ENCODE measurements around the gene GRID2. TPM values are rescaled to one million over a fixed set of nuclear protein-coding genes. Genes with fewer than 3 reads are reported as not detected.

The GRID2 gene
- total and polyA plus RNA-seq, 7 experiments from 2014 or later, result not detected

DNA sequence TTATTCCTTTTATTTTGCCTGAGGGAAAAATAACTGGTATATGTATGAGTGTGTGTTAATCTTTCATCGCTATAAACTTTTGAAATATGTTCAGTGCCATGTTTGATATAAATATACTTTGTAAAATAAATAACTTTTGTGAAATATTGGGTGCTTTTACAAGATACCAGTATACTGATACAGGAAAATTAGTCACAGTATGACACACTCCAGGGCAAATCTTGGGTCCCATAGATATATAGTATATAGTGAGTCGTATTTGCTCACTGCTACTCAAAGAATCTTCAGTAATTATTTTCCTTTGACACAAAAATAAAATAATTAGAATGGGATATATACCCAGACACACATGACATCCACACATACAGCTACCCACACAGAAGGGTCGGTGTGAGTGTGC lies 472.3 kb downstream of the GRID2 start:
- no peak overlapping the region for H3K27ac Mint-ChIP-seq

DNA sequence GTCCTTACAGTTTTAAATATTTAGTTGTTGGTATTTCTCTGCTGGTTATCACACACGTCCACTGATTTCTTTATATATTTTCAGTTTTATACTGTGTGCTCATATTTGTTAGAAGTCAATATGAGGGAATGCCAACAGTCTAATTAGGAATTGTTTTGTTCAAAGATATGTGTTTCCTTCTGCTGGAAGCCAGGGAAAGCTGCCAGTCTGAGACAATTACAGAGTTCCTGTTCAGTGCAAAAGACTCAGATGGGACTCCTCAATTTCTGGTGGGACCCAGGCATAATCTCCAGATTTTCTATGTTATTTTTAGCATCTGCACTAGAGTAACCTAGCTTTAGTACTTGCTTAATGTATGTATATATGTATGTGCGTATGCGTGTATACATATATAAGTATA lies 486.0 kb downstream of the GRID2 start:
- H3K27me3 Mint-ChIP-seq, result no peaks in the 10 kb centered on the region
- DNase-seq (no peak), ATAC-seq (no peak)
- peaks cover 0 to 30% (median 4%) of the 10 kb centered on the region in 11 donors for H3K9me3 Mint-ChIP-seq
- CTCF ChIA-PET, result no interaction called here
- H3K4me3 ChIP-seq (ENCODE audit: low read length), result no peak overlapping the region
- intact Hi-C loops (cut with micrococcal nuclease), result no loop called here
- H3K27ac Mint-ChIP-seq, result no peak overlapping the region
- H3K36me3 Mint-ChIP-seq, result no peaks in the 10 kb centered on the region
- peaks cover 0 to 6% (median 0%) of the 10 kb centered on the region in 3 experiments for H3K9me3 ChIP-seq (ENCODE audit: control insufficient read depth in 2 of 3, low read length in 3 of 3)
- no peaks in the 10 kb centered on the region for H3K36me3 ChIP-seq (ENCODE audit: control insufficient read depth in 2 of 3, insufficient read depth in 3 of 3, low read length in 3 of 3)
- no peak overlapping the region for H3K27ac ChIP-seq (ENCODE audit: low read depth, low read length)
- no peak overlapping the region for H3K4me3 Mint-ChIP-seq
- no peaks in the 10 kb centered on the region for H3K4me1 ChIP-seq (ENCODE audit: control insufficient read depth in 2 of 2, insufficient read depth in 2 of 2, low read length in 2 of 2)
- H3K27me3 ChIP-seq (ENCODE audit: control insufficient read depth in 2 of 2, insufficient read depth in 2 of 2, low read length in 2 of 2), result no peaks in the 10 kb centered on the region
- H3K4me1 Mint-ChIP-seq, result peaks cover 0 to under 1% (median 0%) of the 10 kb centered on the region in 7 donors
- POLR2A ChIA-PET, result no interaction called here

More for the DNA sequence above, 472.3 kb downstream of the GRID2 start:
- H3K4me3 ChIP-seq (ENCODE audit: low read length), result no peak overlapping the region
- Mint-ChIP-seq H3K27me3 (no peaks in the 10 kb centered on the region), H3K36me3 (no peaks in the 10 kb centered on the region), H3K4me1 (no peaks in the 10 kb centered on the region), H3K4me3 (no peak overlapping the region), H3K9me3 (peaks cover 0 to 24% (median 5%) of the 10 kb centered on the region in 11 donors)
- DNase-seq, result no peak
- intact Hi-C loops (cut with micrococcal nuclease), result no loop called here
- ChIA-PET CTCF (no interaction called here), POLR2A (no interaction called here)
- H3K27ac ChIP-seq (ENCODE audit: low read depth, low read length), result no peak overlapping the region
- H3K27me3 ChIP-seq (ENCODE audit: control insufficient read depth in 2 of 2, insufficient read depth in 2 of 2, low read length in 2 of 2), result no peaks in the 10 kb centered on the region
- no peak for ATAC-seq
- no peaks in the 10 kb centered on the region for H3K4me1 ChIP-seq (ENCODE audit: control insufficient read depth in 2 of 2, insufficient read depth in 2 of 2, low read length in 2 of 2)
- H3K36me3 ChIP-seq (ENCODE audit: control insufficient read depth in 2 of 3, insufficient read depth in 3 of 3, low read length in 3 of 3), result no peaks in the 10 kb centered on the region
- no peaks in the 10 kb centered on the region for H3K9me3 ChIP-seq (ENCODE audit: control insufficient read depth in 2 of 3, low read length in 3 of 3)

DNA sequence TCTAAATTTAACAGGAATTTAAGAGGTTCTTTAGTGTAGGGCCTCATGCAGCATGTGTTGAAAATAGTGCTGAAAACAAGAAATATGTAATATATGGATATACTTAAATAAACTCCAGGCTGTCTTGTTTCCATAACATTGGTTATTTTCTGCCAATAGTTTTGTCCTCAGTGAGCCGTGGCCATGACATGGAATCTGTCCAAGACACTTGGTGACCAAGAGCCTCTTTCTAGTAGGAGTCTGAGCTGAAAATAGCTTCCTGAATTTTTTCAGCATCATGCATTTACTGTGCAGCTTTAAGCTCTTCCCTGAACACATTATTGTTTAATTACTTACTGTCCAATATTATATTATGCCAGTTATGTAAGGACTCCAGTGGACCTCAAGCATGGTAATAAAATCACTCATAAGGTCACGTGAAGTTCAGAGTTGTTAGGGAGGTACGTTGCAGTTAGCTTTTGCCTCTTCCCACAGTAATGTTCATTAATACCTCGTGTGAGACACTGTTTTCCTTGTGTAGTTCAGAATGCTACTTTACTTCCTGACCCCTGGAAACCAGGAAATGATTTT lies 488.2 kb downstream of the GRID2 start:
- peaks cover 0 to 37% (median 4%) of the 10 kb centered on the region in 11 donors for H3K9me3 Mint-ChIP-seq
- Histone ChIP-seq H3K9me3 (ENCODE audit: control insufficient read depth in 2 of 3, low read length in 3 of 3) (peaks cover 0 to 6% (median 0%) of the 10 kb centered on the region in 3 experiments), H3K36me3 (ENCODE audit: control insufficient read depth in 2 of 3, insufficient read depth in 3 of 3, low read length in 3 of 3) (no peaks in the 10 kb centered on the region), H3K27me3 (ENCODE audit: control insufficient read depth in 2 of 2, insufficient read depth in 2 of 2, low read length in 2 of 2) (no peaks in the 10 kb centered on the region), H3K4me3 (ENCODE audit: low read length) (no peak overlapping the region), H3K4me1 (ENCODE audit: control insufficient read depth in 2 of 2, insufficient read depth in 2 of 2, low read length in 2 of 2) (no peaks in the 10 kb centered on the region), H3K27ac (ENCODE audit: low read depth, low read length) (no peak overlapping the region)
- intact Hi-C loops (cut with micrococcal nuclease), result no loop called here
- ATAC-seq, result no peak
- no peak for DNase-seq
- no peak overlapping the region for H3K27ac Mint-ChIP-seq
- POLR2A ChIA-PET, result no interaction called here
- CTCF ChIA-PET, result no interaction called here
- no peaks in the 10 kb centered on the region for H3K27me3 Mint-ChIP-seq
- no peak overlapping the region for H3K4me3 Mint-ChIP-seq
- H3K36me3 Mint-ChIP-seq, result no peaks in the 10 kb centered on the region
- H3K4me1 Mint-ChIP-seq, result peaks cover 0 to 2% (median 0%) of the 10 kb centered on the region in 7 donors

DNA sequence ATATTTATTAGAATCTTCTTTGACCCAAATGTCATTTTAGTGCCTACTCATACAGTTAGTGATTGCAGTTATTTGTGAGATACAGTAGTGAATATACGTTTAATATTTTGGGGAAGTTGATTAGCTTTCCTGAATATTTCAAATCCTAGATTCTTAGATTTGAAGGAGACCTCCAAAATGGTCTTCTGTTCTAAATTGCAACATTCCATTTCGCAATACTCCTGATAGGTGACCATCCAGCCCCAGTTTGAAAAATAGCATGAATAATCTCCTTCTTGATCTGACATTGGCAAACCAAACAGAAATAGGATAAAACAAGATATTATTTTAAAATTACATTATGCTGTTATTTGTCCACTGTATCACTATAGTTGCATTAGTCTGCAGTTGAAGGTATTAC lies 505.6 kb downstream of the GRID2 start:
- POLR2A ChIA-PET, result no interaction called here
- no peaks in the 10 kb centered on the region for H3K36me3 Mint-ChIP-seq

DNA sequence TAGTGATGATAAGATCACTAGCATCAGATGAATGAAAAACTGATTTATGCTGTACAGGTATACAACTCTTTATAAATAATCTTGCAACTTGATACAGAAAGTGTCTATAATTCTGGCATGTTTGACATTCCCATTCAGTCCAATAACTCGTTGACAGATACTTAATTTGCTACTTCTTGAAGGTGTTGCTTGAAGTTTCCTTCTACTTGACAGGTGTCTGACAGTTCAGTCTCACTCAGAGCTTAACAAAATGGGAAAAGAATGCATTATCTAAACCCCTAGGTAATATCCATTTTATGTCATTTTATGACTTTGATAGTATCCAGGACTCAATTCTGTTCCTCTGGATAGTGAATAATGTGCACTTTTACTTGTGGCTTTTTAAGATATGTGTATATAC lies 508.9 kb downstream of the GRID2 start:
- H3K27me3 Mint-ChIP-seq, result no peaks in the 10 kb centered on the region
- ATAC-seq, result no peak
- no peak for DNase-seq
- no peaks in the 10 kb centered on the region for H3K27me3 ChIP-seq (ENCODE audit: control insufficient read depth in 2 of 2, insufficient read depth in 2 of 2, low read length in 2 of 2)
- H3K27ac ChIP-seq (ENCODE audit: low read depth, low read length), result no peak overlapping the region
- H3K36me3 ChIP-seq (ENCODE audit: control insufficient read depth in 2 of 3, insufficient read depth in 3 of 3, low read length in 3 of 3), result no peaks in the 10 kb centered on the region
- ChIA-PET CTCF (no interaction called here), POLR2A (no interaction called here)
- no peaks in the 10 kb centered on the region for H3K4me1 ChIP-seq (ENCODE audit: control insufficient read depth in 2 of 2, insufficient read depth in 2 of 2, low read length in 2 of 2)
- H3K36me3 Mint-ChIP-seq, result no peaks in the 10 kb centered on the region
- H3K9me3 ChIP-seq (ENCODE audit: control insufficient read depth in 2 of 3, low read length in 3 of 3), result no peaks in the 10 kb centered on the region
- no peak overlapping the region for H3K4me3 Mint-ChIP-seq
- no peak overlapping the region for H3K4me3 ChIP-seq (ENCODE audit: low read length)
- H3K9me3 Mint-ChIP-seq, result peaks cover 0 to 3% (median 0%) of the 10 kb centered on the region in 11 donors
- no peaks in the 10 kb centered on the region for H3K4me1 Mint-ChIP-seq
- no peak overlapping the region for H3K27ac Mint-ChIP-seq
- intact Hi-C loops (cut with micrococcal nuclease), result no loop called here

More for the DNA sequence above, 505.6 kb downstream of the GRID2 start:
- no peaks in the 10 kb centered on the region for H3K36me3 ChIP-seq (ENCODE audit: control insufficient read depth in 2 of 3, insufficient read depth in 3 of 3, low read length in 3 of 3)
- ATAC-seq, result no peak
- intact Hi-C loops (cut with micrococcal nuclease), result no loop called here
- H3K27ac Mint-ChIP-seq, result no peak overlapping the region
- H3K4me3 ChIP-seq (ENCODE audit: low read length), result no peak overlapping the region
- H3K9me3 ChIP-seq (ENCODE audit: control insufficient read depth in 2 of 3, low read length in 3 of 3), result no peaks in the 10 kb centered on the region
- H3K27me3 Mint-ChIP-seq, result no peaks in the 10 kb centered on the region
- H3K4me1 ChIP-seq (ENCODE audit: control insufficient read depth in 2 of 2, insufficient read depth in 2 of 2, low read length in 2 of 2), result no peaks in the 10 kb centered on the region
- no peak for DNase-seq
- H3K27me3 ChIP-seq (ENCODE audit: control insufficient read depth in 2 of 2, insufficient read depth in 2 of 2, low read length in 2 of 2), result no peaks in the 10 kb centered on the region
- H3K4me1 Mint-ChIP-seq, result no peaks in the 10 kb centered on the region
- H3K4me3 Mint-ChIP-seq, result no peak overlapping the region
- H3K9me3 Mint-ChIP-seq, result peaks cover 0 to 3% (median 0%) of the 10 kb centered on the region in 11 donors
- CTCF ChIA-PET, result no interaction called here
- no peak overlapping the region for H3K27ac ChIP-seq (ENCODE audit: low read depth, low read length)

DNA sequence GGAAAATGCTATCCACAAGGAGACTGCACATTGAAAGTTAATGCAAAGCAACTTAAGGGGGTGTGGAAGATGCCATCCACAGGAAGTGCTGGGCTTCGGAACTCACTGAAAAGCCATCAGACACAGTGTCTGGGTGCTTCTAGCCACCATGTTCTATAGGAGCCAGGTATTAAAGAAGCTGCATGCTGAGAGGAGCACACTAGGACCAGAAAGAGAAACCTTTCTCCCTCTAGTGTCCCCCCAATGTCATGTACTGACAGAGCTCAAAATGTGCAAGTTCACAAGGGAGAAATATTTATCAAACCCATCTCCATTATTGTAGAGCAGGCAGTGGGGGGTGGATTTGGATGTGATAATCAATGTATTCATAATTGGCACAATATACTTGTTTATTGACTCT lies 510.9 kb downstream of the GRID2 start:
- DNase-seq (no peak), ATAC-seq (no peak)
- ChIA-PET CTCF (no interaction called here), POLR2A (no interaction called here)
- no peaks in the 10 kb centered on the region for H3K36me3 Mint-ChIP-seq
- H3K4me1 Mint-ChIP-seq, result no peaks in the 10 kb centered on the region
- no peaks in the 10 kb centered on the region for H3K4me1 ChIP-seq (ENCODE audit: control insufficient read depth in 2 of 2, insufficient read depth in 2 of 2, low read length in 2 of 2)
- H3K27ac ChIP-seq (ENCODE audit: low read depth, low read length), result no peak overlapping the region
- H3K9me3 ChIP-seq (ENCODE audit: control insufficient read depth in 2 of 3, low read length in 3 of 3), result no peaks in the 10 kb centered on the region
- H3K27ac Mint-ChIP-seq, result no peak overlapping the region
- no peaks in the 10 kb centered on the region for H3K36me3 ChIP-seq (ENCODE audit: control insufficient read depth in 2 of 3, insufficient read depth in 3 of 3, low read length in 3 of 3)
- no peaks in the 10 kb centered on the region for H3K27me3 Mint-ChIP-seq
- intact Hi-C loops (cut with micrococcal nuclease), result no loop called here
- no peak overlapping the region for H3K4me3 Mint-ChIP-seq
- H3K9me3 Mint-ChIP-seq, result peaks cover 0 to 14% (median 0%) of the 10 kb centered on the region in 11 donors
- no peak overlapping the region for H3K4me3 ChIP-seq (ENCODE audit: low read length)
- H3K27me3 ChIP-seq (ENCODE audit: control insufficient read depth in 2 of 2, insufficient read depth in 2 of 2, low read length in 2 of 2), result no peaks in the 10 kb centered on the region

DNA sequence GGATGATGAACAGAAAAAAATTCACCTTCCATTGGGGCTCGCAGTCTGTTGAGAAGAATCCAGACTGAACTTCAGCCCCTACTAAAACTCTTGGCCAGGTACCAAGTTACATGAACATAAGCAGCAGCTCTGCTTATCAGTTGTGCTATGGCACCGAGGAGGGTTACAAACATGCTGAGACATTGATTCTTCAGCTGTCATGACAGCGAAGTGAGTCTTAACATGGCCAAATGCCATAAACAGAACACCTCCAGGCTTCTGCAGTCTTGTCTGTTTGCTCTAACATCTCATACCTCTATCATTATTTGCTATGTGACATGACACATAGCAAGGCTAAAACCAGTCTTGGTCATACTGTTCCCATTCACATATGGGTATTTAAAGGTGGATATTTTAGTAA lies 521.5 kb downstream of the GRID2 start:
- Histone ChIP-seq H3K27ac (ENCODE audit: low read depth, low read length) (no peak overlapping the region), H3K36me3 (ENCODE audit: control insufficient read depth in 2 of 3, insufficient read depth in 3 of 3, low read length in 3 of 3) (no peaks in the 10 kb centered on the region), H3K4me3 (ENCODE audit: low read length) (no peak overlapping the region), H3K27me3 (ENCODE audit: control insufficient read depth in 2 of 2, insufficient read depth in 2 of 2, low read length in 2 of 2) (no peaks in the 10 kb centered on the region), H3K9me3 (ENCODE audit: control insufficient read depth in 2 of 3, low read length in 3 of 3) (no peaks in the 10 kb centered on the region), H3K4me1 (ENCODE audit: control insufficient read depth in 2 of 2, insufficient read depth in 2 of 2, low read length in 2 of 2) (no peaks in the 10 kb centered on the region)
- ChIA-PET CTCF (no interaction called here), POLR2A (no interaction called here)
- no peaks in the 10 kb centered on the region for H3K4me1 Mint-ChIP-seq
- H3K36me3 Mint-ChIP-seq, result no peaks in the 10 kb centered on the region
- no peaks in the 10 kb centered on the region for H3K27me3 Mint-ChIP-seq
- no peak overlapping the region for H3K27ac Mint-ChIP-seq
- intact Hi-C loops (cut with micrococcal nuclease), result no loop called here
- peaks cover 0 to 9% (median 0%) of the 10 kb centered on the region in 11 donors for H3K9me3 Mint-ChIP-seq
- H3K4me3 Mint-ChIP-seq, result no peak overlapping the region
- DNase-seq, result no peak
- ATAC-seq, result no peak
